NCI-H2029 (cell line): Measurements from ENCODE around the gene NT5C1A.

Experiments
- DNase-seq: peaks from one replicate; lab custom pipeline; 2025; lab: John Stamatoyannopoulos, UW

Gene NT5C1A

GRCh38 chr1:39689635-39690034 is 17.7 kb upstream of the NT5C1A start:
- DNase-seq, result peak; percentile 64

GRCh38 chr1:39689214-39689613 is 17.3 kb upstream of the NT5C1A start:
- no peak for DNase-seq

- no peak for DNase-seq
These were observed 16.8 kb upstream of the NT5C1A start for GRCh38 chr1:39688706-39689105.

GRCh38 chr1:39687243-39687642 is 15.3 kb upstream of the NT5C1A start:
- no peak for DNase-seq

GRCh38 chr1:39685071-39685470 is 13.2 kb upstream of the NT5C1A start:
- DNase-seq, result no peak

GRCh38 chr1:39684313-39684664 is 12.4 kb upstream of the NT5C1A start:
- no peak for DNase-seq

GRCh38 chr1:39683591-39684312 is 11.8 kb upstream of the NT5C1A start:
- no peak for DNase-seq

GRCh38 chr1:39681999-39682398 is 10.1 kb upstream of the NT5C1A start:
- DNase-seq, result no peak

- DNase-seq, result no peak
These were observed 9.4 kb upstream of the NT5C1A start for GRCh38 chr1:39681294-39681693.

- no peak for DNase-seq
These were observed 8.8 kb upstream of the NT5C1A start for GRCh38 chr1:39680751-39681150.

GRCh38 chr1:39679821-39680220 is 7.9 kb upstream of the NT5C1A start:
- no peak for DNase-seq

GRCh38 chr1:39678889-39679288 is 7.0 kb upstream of the NT5C1A start:
- no peak for DNase-seq

GRCh38 chr1:39677645-39678044 is 5.7 kb upstream of the NT5C1A start:
- no peak for DNase-seq

GRCh38 chr1:39676948-39677548 is 5.1 kb upstream of the NT5C1A start:
- DNase-seq, result no peak

GRCh38 chr1:39675220-39675619 is 3.3 kb upstream of the NT5C1A start:
- peak; percentile 96 for DNase-seq

GRCh38 chr1:39673215-39673614 is 1.3 kb upstream of the NT5C1A start:
- no peak for DNase-seq

- no peak for DNase-seq
These were observed 642 bp upstream of the NT5C1A start for GRCh38 chr1:39672551-39672947.

GRCh38 chr1:39671433-39671792 is 494 bp downstream of the NT5C1A start:
- peak; percentile 83 for DNase-seq

GRCh38 chr1:39670689-39671088 is 1.2 kb downstream of the NT5C1A start:
- no peak for DNase-seq

- no peak for DNase-seq
These were observed 3.0 kb downstream of the NT5C1A start for GRCh38 chr1:39668894-39669293.

GRCh38 chr1:39668111-39668510 is 3.8 kb downstream of the NT5C1A start:
- DNase-seq, result no peak

- no peak for DNase-seq
These were observed 5.1 kb downstream of the NT5C1A start for GRCh38 chr1:39666772-39667171.

- no peak for DNase-seq
These were observed 8.3 kb downstream of the NT5C1A start for GRCh38 chr1:39663559-39663958.

- no peak for DNase-seq
These were observed 9.0 kb downstream of the NT5C1A start for GRCh38 chr1:39662861-39663260.
